Common myeloid progenitor, CD34-positive (primary cell): Measurements from ENCODE around the gene IFNAR1.
A peak's percentile ranks its signal among the peaks of the same experiment; 100 is the strongest.

ENCODE experiments used
- CTCF ChIA-PET: fragments of 350-600 bp; sonication (Branson Sonifier 250); formaldehyde crosslinking; loops from one replicate; lab custom pipeline; 2021; ENCODE audit warnings: antibody characterized with exemption; lab: Charles Lee
- POLR2A ChIA-PET: fragments of 350-600 bp; sonication (Branson Sonifier 250); formaldehyde crosslinking; loops from one replicate; lab custom pipeline; 2021; ENCODE audit warnings: antibody characterized with exemption; lab: Charles Lee
- DNase-seq, 3 donors: peaks; one replicate each; pipeline versions ENCODE4 v3.0.0 to v3.0.0-alpha.2; 2013
- H3K27ac ChIP-seq, 2 experiments: 1 replicate in 1 of 2; 2 replicates in 1 of 2; pipeline ENCODE4 v1.7.0; 2013; ENCODE audit warnings: inconsistent platforms in 2 of 2, low read length in 2 of 2, mild to moderate bottlenecking in 2 of 2, low read depth in 1 of 2, moderate library complexity in 1 of 2; ENCODE audit not compliant: severe bottlenecking in 2 of 2, insufficient read depth in 1 of 2, poor library complexity in 1 of 2
- H3K27me3 ChIP-seq, 5 experiments: replicated peaks in 2 of 5; 1 replicate in 3 of 5; 2 replicates in 2 of 5; pipeline versions ENCODE4 v1.6.1 to v1.7.0; 2013; ENCODE audit warnings: low read length in 4 of 5, mild to moderate bottlenecking in 2 of 5, moderate library complexity in 2 of 5, inconsistent platforms in 1 of 5; ENCODE audit not compliant: insufficient read depth in 5 of 5, control insufficient read depth in 4 of 5
- H3K36me3 ChIP-seq, 4 experiments: 1 replicate in 2 of 4; 2 replicates in 2 of 4; pipeline versions ENCODE4 v1.6.1 to v1.7.0; 2013; ENCODE audit warnings: low read length in 3 of 4, control low read depth in 1 of 4, mild to moderate bottlenecking in 1 of 4; ENCODE audit not compliant: control insufficient read depth in 4 of 4, insufficient read depth in 4 of 4
- H3K4me1 ChIP-seq, 4 experiments: 1 replicate in 3 of 4; 2 replicates in 1 of 4; pipeline versions ENCODE4 v1.6.1 to v1.7.1; 2013; ENCODE audit warnings: low read length in 3 of 4, mild to moderate bottlenecking in 3 of 4, control low read depth in 1 of 4, inconsistent platforms in 1 of 4, moderate library complexity in 1 of 4; ENCODE audit not compliant: control insufficient read depth in 4 of 4, insufficient read depth in 4 of 4; ENCODE audit errors: control extremely low read depth in 1 of 4
- H3K4me3 ChIP-seq, 7 experiments: 1 replicate in 4 of 7; 2 replicates in 3 of 7; pipeline versions ENCODE4 v1.5.1 to v1.7.0; 2013; ENCODE audit warnings: mild to moderate bottlenecking in 7 of 7, low read length in 6 of 7, moderate library complexity in 6 of 7, inconsistent platforms in 2 of 7, low read depth in 2 of 7, control low read depth in 1 of 7; ENCODE audit not compliant: insufficient read depth in 4 of 7, control insufficient read depth in 1 of 7; ENCODE audit errors: extremely low read depth in 1 of 7
- H3K9me3 ChIP-seq, 5 experiments: 1 replicate in 4 of 5; 2 replicates in 1 of 5; pipeline versions ENCODE4 v1.6.1 to v1.7.1; 2013; ENCODE audit warnings: low read length in 4 of 5, mild to moderate bottlenecking in 2 of 5, inconsistent platforms in 1 of 5, low read depth in 1 of 5, moderate library complexity in 1 of 5; ENCODE audit not compliant: control insufficient read depth in 4 of 5, insufficient read depth in 2 of 5; ENCODE audit errors: control extremely low read depth in 1 of 5
- WGBS: methylation state at CpG from one replicate; pipeline ENCODE4 v1.1.5; 2013; ENCODE audit not compliant: insufficient coverage; 5-methylcytosine and 5-hydroxymethylcytosine counted together

The IFNAR1 gene

DNA sequence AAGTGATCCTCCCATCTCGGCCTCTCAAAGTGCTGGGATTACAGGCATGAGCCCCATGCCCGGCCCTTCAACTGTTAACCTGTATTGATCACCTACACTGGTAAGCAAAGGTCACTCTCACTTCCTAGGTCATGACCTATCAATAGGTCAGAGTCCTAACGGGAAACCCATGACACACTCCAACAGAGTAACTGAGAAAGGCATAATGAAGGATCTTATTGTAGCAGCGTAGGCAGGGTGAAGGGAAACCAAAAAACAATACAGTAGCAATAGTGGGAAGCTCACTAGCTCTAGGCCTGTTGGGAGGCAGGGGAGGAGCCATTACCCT is 19.5 kb upstream of the IFNAR1 start:
- 92% methylated on average over 2 of the region's 4 CpGs for WGBS
- POLR2A ChIA-PET, result interaction anchor here (1.0 kb wide), 1 partner anchor 14 kb away, joined by 3 read pairs; no protein-coding TSS in a partner anchor
- Histone ChIP-seq H3K9me3 (peaks cover 0 to 1% (median 0%) of the 10 kb centered on the region in 5 experiments), H3K36me3 (no peaks in the 10 kb centered on the region), H3K27me3 (no peaks in the 10 kb centered on the region), H3K4me3 (no peak overlapping the region), H3K4me1 (peaks cover 30 to 55% (median 51%) of the 10 kb centered on the region in 4 experiments), H3K27ac (peak overlapping the region in 1 of 2 experiments; percentile 39)
- DNase-seq, result no peak
- CTCF ChIA-PET, result no interaction called here

DNA sequence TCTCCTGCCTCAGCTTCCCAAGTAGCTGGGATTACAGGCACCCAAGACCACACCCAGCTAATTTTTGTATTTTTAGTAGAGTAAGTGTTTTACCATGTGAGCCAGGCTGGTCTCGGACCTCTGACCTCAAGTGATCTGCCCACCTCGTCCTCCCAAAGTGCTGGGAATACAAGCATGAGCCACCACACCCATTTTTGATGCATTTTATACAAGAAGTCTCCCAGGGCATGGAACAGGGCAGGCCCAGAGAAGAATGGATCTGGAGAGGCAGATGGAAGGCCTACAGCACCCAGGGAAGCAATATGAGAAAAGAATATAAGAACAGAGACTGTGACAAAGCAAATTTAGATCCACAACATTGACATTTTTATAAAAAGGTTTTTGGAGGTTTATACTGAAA is 18.8 kb upstream of the IFNAR1 start:
- no peaks in the 10 kb centered on the region for H3K36me3 ChIP-seq
- DNase-seq, result no peak
- H3K9me3 ChIP-seq, result peaks cover 0 to 1% (median 0%) of the 10 kb centered on the region in 5 experiments
- peaks cover 23 to 49% (median 45%) of the 10 kb centered on the region in 4 experiments for H3K4me1 ChIP-seq
- no peak overlapping the region for H3K27ac ChIP-seq
- H3K27me3 ChIP-seq, result no peaks in the 10 kb centered on the region
- WGBS, result no CpG with 5 or more reads among the region's 2 CpGs
- ChIA-PET CTCF (no interaction called here), POLR2A (interaction anchor here (1.0 kb wide), 1 partner anchor 13 kb away, joined by 3 read pairs; no protein-coding TSS in a partner anchor)
- H3K4me3 ChIP-seq, result no peak overlapping the region

DNA sequence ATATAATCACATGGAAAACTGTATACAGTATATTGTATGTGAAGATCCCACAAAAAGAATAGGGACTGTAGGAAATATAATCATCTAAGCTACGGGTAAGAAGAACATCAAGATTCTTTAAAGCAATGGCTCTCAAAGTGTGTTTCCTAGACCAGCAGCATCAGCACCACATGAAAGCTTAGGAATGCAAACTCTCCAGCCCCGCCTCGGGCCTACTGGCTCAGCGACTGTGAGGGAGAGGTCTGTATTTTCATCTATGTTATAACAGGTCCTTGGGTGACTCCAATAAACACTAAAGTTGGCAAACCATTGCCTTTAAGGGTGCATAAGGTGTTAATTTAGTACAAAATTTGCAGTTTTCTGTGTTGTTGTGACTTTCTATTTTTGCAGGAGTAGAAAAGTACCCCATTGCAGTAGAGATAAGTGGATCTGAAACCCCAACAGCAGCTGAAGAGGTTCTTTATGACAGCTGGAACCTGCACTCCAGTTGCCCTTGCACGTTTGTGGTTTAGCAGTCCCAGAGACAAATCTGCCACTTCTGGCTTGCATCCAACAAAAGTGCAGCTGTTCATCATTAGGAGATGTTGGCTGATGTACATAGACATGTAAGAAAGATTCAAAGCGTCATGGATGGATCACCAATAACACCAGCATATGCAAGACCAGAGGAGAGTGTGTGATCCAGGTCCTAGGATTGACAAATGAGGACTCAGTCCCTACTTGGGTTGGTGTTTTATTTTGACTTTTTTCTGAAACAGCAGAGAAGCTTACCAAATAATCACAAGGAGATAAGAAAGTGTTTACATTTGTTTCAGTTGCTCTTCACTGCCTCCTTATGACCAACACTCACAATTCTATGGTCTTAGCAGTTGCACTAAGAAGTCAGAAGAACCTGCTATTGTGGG is 15.9 kb upstream of the IFNAR1 start:
- Histone ChIP-seq H3K9me3 (peaks cover 0 to 2% (median 1%) of the 10 kb centered on the region in 5 experiments), H3K27me3 (no peaks in the 10 kb centered on the region), H3K27ac (no peak overlapping the region), H3K4me3 (peak overlapping the region in 1 of 7 experiments; percentile 8), H3K4me1 (peaks cover 23 to 29% (median 25%) of the 10 kb centered on the region in 4 experiments), H3K36me3 (no peaks in the 10 kb centered on the region)
- ChIA-PET CTCF (interaction anchor here (0.9 to 2.3 kb wide), 8 partner anchors 9 to 136 kb away, joined by 3 to 8 read pairs (median 4); partner anchors contain the start of gene IL10RB), POLR2A (no interaction called here)
- 33% methylated on average over 2 of the region's 6 CpGs for WGBS
- DNase-seq, result peak in 2 of 3 donors; percentile 91 to 92

DNA sequence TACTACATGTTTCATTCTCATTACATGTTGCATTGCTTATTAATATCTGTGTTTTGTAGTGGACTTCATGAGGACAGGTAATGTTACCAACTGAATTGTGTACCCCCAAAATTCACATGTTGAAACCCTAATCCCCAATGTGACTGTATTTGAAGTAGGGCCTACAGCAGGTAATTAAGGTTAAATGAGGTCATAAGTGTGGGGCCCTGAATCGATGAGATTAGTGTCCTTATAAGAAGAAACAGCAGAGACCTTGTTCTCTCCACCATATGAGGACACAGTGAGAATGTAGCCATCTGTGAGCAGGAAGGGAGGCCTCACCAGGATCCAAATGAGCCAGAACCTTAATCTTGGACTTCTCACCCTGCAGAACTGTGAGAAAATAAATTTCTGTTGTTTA is 15.0 kb upstream of the IFNAR1 start:
- Histone ChIP-seq H3K27me3 (no peaks in the 10 kb centered on the region), H3K27ac (no peak overlapping the region), H3K36me3 (no peaks in the 10 kb centered on the region), H3K4me1 (peaks cover 15 to 23% (median 17%) of the 10 kb centered on the region in 4 experiments), H3K4me3 (no peak overlapping the region), H3K9me3 (peaks cover 0 to 6% (median 2%) of the 10 kb centered on the region in 5 experiments)
- no CpG with 5 or more reads among the region's 1 CpG for WGBS
- POLR2A ChIA-PET, result no interaction called here
- DNase-seq, result no peak
- CTCF ChIA-PET, result interaction anchor here (1.2 kb wide), 1 partner anchor 24 kb away, joined by 3 read pairs; no protein-coding TSS in a partner anchor

DNA sequence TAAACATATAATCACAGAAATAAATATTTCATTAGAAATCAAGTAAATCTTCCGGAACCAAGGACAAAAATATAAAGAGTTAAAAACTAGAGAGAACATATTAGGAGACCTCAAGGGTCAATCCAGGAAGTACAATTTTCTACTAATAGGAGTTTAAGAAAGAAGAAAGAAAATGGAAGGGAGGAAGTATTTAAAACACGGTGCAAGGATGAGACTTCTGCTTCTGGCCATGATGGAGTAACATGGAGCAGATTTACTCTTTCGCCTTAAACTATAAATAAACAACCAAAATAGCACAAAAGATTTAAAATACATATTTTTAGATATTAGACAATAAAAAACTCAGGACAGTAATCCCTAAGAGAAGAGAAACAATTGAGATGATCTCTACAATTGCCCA is 12.6 kb upstream of the IFNAR1 start:
- Histone ChIP-seq H3K4me1 (peaks cover 12 to 18% (median 13%) of the 10 kb centered on the region in 4 experiments), H3K4me3 (no peak overlapping the region), H3K27ac (no peak overlapping the region), H3K27me3 (no peaks in the 10 kb centered on the region), H3K9me3 (peaks cover 0 to 6% (median 2%) of the 10 kb centered on the region in 5 experiments), H3K36me3 (no peaks in the 10 kb centered on the region)
- DNase-seq, result no peak
- ChIA-PET POLR2A (no interaction called here), CTCF (no interaction called here)
- WGBS, result no CpG with 5 or more reads among the region's 3 CpGs

DNA sequence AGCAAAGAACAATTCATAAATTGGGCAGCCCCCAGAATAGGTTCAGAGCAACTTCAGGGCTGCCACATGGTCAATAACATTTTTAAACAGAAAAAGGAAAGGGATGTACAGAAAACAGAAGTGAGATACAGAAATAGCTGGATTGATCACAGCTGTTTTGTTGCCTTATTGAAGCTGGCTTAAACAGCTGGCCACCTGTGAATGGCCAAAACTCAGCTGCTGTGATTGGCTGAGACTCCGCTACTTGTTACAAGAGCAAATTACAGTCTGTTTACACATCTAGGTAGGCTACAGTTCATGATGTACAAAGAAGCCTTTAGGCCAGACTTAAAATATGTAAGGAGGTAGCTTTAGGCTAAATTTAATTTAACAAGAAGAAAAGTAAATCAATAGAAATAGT is 11.6 kb upstream of the IFNAR1 start:
- Histone ChIP-seq H3K4me3 (no peak overlapping the region), H3K4me1 (peaks cover 6 to 12% (median 10%) of the 10 kb centered on the region in 4 experiments), H3K36me3 (no peaks in the 10 kb centered on the region), H3K27ac (no peak overlapping the region), H3K27me3 (no peaks in the 10 kb centered on the region), H3K9me3 (peaks cover 0 to 6% (median 2%) of the 10 kb centered on the region in 5 experiments)
- POLR2A ChIA-PET, result no interaction called here
- 100% methylated on average over 1 of the region's 1 CpG for WGBS
- CTCF ChIA-PET, result interaction anchor here (1.3 kb wide), 1 partner anchor 48 kb away, joined by 4 read pairs; no protein-coding TSS in a partner anchor
- no peak for DNase-seq

DNA sequence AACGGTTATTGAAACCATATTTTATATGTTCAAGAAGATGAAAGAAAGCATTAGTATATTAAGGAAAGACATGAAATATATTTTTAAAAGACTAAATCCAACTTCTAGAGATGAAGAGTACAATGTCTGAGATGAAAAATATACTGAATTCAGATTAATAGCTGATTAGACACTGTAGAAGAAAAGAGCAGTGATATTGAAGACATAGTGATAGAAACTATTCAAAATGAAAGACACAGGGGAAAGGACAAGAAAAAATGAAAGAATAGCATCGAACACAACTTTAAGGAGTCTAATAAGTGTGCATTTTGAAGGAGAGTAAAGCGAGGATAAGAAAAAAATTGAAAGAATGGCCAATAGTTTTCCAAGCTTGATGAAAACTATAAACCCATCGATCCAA is 11.2 kb upstream of the IFNAR1 start:
- H3K9me3 ChIP-seq, result peaks cover 0 to 6% (median 2%) of the 10 kb centered on the region in 5 experiments
- no peaks in the 10 kb centered on the region for H3K27me3 ChIP-seq
- ChIA-PET POLR2A (no interaction called here), CTCF (interaction anchor here (1.3 kb wide), 1 partner anchor 48 kb away, joined by 4 read pairs; no protein-coding TSS in a partner anchor)
- no peaks in the 10 kb centered on the region for H3K36me3 ChIP-seq
- peaks cover 2 to 8% (median 7%) of the 10 kb centered on the region in 4 experiments for H3K4me1 ChIP-seq
- WGBS, result no CpG with 5 or more reads among the region's 4 CpGs
- no peak overlapping the region for H3K4me3 ChIP-seq
- no peak for DNase-seq
- no peak overlapping the region for H3K27ac ChIP-seq
